ENCODE results near the gene BTBD2. TPM values are rescaled to one million over a fixed set of nuclear protein-coding genes. Genes with fewer than 3 reads are reported as not detected.
A peak's percentile ranks its signal among the peaks of the same experiment; 100 is the strongest.

Gene BTBD2
- total RNA-seq, 1 donor from 2014 or later, result 81.5 TPM

DNA sequence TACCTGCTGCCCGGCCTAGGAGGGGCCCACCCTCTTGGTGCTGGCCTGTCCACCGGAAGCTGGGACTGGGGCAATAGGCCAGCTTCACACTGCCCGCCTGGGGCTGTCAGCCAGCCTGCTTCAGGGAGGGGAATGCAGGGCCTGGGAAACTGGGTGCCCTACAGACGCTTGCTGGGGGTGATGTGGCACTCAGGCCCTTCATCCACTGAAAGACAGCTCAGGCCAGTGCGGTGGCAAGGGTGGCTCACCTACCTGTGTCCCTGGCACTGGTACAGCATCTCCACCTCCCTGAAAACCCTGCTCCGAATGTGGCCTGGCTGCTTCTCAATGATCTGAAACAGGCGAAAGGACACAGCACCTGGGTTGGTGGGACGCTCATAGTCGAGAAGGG lies 27.7 kb upstream of the BTBD2 start:
- H3K4me3 ChIP-seq, result peak overlapping the region in 1 of 2 donors; percentile 41
- peak in 1 of 2 donors; percentile 95 for DNase-seq (ENCODE audit: extremely low spot score in 2 of 2)
- peaks cover 0 to 55% of the 10 kb centered on the region in 2 donors for H3K36me3 ChIP-seq
- intact Hi-C loops (cut with DNase I), result no loop called here
- H3K27me3 ChIP-seq, result no peaks in the 10 kb centered on the region
- peaks cover 80% of the 10 kb centered on the region for H3K4me1 ChIP-seq
- TF ChIP-seq, protein P1, sequence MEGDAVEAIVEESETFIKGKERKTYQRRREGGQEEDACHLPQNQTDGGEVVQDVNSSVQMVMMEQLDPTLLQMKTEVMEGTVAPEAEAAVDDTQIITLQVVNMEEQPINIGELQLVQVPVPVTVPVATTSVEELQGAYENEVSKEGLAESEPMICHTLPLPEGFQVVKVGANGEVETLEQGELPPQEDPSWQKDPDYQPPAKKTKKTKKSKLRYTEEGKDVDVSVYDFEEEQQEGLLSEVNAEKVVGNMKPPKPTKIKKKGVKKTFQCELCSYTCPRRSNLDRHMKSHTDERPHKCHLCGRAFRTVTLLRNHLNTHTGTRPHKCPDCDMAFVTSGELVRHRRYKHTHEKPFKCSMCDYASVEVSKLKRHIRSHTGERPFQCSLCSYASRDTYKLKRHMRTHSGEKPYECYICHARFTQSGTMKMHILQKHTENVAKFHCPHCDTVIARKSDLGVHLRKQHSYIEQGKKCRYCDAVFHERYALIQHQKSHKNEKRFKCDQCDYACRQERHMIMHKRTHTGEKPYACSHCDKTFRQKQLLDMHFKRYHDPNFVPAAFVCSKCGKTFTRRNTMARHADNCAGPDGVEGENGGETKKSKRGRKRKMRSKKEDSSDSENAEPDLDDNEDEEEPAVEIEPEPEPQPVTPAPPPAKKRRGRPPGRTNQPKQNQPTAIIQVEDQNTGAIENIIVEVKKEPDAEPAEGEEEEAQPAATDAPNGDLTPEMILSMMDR (IDR thresholded peaks at IDR 0.05), result no peak
- TF ChIP-seq POLR2AphosphoS5 (IDR thresholded peaks at IDR 0.05; ENCODE audit: insufficient read depth in 1 of 2, low read depth in 1 of 2), result no peak
- H3K9me3 ChIP-seq, result no peaks in the 10 kb centered on the region
- H3K27ac ChIP-seq, result peak overlapping the region; percentile 100

DNA sequence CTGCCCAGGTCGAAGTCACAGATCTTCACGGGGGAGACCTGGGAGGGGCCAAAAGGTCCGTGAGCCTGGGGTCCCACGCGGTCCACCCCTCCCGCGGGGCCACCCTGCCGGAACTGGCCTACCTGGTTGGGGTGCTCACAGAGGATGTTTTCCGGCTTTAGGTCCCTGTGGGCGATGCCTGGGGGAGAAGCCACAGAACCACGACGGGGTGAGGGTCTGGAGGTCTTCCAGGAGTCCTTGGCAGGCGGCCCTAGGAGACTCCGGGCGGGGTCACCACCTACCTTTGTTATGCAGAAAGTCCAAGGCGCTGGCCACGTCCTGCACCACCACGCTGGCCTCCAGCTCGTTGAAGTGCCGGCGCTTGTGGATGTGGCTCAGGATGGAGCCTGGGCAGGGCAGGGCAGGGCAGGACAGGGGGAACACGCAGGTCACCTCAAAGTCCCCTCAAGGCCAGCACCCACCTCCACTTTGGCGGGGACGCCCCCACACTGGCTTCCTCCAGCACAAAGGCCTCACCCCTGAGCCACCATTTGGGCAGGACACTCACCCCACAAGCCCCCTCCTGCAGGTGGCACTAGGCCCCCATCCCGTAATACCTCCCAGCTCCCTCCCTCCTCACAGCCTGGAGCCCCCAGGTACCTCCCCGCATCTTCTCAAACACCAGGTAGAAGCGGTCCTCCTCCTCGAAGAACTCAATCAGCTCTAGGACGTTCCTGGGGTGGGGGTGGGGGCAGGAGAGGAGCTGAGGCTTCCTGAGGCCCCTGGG lies 27.2 kb upstream of the BTBD2 start:
- peak overlapping the region; percentile 30 to 41 for H3K4me3 ChIP-seq
- peaks cover 0 to 61% of the 10 kb centered on the region in 2 donors for H3K36me3 ChIP-seq
- no peaks in the 10 kb centered on the region for H3K27me3 ChIP-seq
- peak overlapping the region; percentile 100 for H3K27ac ChIP-seq
- peaks cover 74% of the 10 kb centered on the region for H3K4me1 ChIP-seq
- no peaks in the 10 kb centered on the region for H3K9me3 ChIP-seq
- intact Hi-C loops (cut with DNase I), result no loop called here
- no peak for TF ChIP-seq POLR2A (IDR thresholded peaks at IDR 0.05)
- no peak for TF ChIP-seq POLR2AphosphoS5 (IDR thresholded peaks at IDR 0.05; ENCODE audit: insufficient read depth in 1 of 2, low read depth in 1 of 2)
- TF ChIP-seq, protein P1 (IDR thresholded peaks at IDR 0.05), result no peak
- peak; percentile 92 to 93 for DNase-seq (ENCODE audit: extremely low spot score in 2 of 2)

DNA sequence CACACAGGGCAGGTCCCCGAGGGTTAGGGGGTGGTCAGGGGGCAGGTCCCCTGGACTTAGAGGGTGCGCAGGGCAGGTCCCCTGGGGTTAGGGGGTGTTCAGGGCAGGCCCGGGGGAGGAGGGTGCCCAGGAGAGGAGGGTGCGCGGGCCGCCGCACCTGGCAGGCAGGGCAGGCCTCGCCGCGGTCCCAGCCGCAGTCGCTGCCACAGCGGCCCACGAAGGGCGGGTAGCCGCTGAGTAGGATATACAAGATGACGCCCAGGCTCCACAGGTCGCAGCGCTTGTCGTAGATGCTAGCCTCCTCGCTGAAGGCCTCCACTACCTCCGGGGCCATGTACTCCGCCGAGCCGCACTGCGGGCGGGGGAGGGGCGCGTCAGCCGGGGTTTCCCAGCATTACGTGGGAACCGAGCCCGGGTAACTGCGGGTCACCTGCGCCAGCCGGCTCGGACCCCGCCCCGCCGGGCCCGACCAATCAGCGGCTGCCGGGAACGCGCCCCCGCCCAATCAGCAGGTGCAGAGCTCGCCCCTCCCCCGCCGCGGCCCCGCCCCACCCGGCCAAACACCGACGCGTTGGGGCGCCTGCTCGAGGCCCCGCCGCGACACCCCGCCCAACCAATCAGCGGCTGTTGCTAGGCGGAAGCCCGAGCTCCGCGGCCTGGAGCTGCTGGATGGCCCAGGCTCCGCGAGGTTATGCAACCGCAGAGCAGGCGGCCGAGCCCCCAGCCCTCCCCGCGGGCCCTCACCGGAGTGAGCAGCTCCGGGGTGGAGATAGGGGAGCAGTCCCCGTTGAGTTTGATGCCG lies 26.4 kb upstream of the BTBD2 start:
- Histone ChIP-seq H3K36me3 (peaks cover 0 to 61% of the 10 kb centered on the region in 2 donors), H3K4me1 (peaks cover 66% of the 10 kb centered on the region), H3K4me3 (peak overlapping the region; percentile 30 to 41), H3K9me3 (no peaks in the 10 kb centered on the region), H3K27me3 (no peaks in the 10 kb centered on the region), H3K27ac (peak overlapping the region; percentile 100)
- intact Hi-C loops (cut with DNase I), result no loop called here
- peak; percentile 97 to 98 for DNase-seq (ENCODE audit: extremely low spot score in 2 of 2)
- TF ChIP-seq, protein P1 (IDR thresholded peaks at IDR 0.05), result no peak
- TF ChIP-seq POLR2A (IDR thresholded peaks at IDR 0.05) (no peak), POLR2AphosphoS5 (IDR thresholded peaks at IDR 0.05; ENCODE audit: insufficient read depth in 1 of 2, low read depth in 1 of 2) (peak in 1 of 2 donors; percentile 73)

DNA sequence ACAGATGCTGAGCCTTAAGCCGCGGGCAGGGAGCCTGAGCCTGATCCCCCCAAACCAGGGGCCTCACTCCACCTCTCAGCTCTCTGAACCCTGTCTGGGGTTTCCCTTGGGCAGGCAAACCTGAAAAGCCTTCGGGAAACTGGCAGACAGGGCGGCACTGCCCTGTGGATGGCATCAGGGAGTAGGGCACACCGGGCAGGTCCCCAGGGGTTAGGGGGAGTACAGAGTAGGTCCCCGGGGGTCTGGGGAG lies 25.8 kb upstream of the BTBD2 start:
- Histone ChIP-seq H3K36me3 (peaks cover 0 to 56% of the 10 kb centered on the region in 2 donors), H3K4me3 (peak overlapping the region in 1 of 2 donors; percentile 39), H3K27me3 (no peaks in the 10 kb centered on the region), H3K27ac (peak overlapping the region; percentile 100), H3K9me3 (no peaks in the 10 kb centered on the region), H3K4me1 (peaks cover 61% of the 10 kb centered on the region)
- no peak for DNase-seq (ENCODE audit: extremely low spot score in 2 of 2)
- TF ChIP-seq, protein P1 (IDR thresholded peaks at IDR 0.05), result no peak
- TF ChIP-seq POLR2AphosphoS5 (IDR thresholded peaks at IDR 0.05; ENCODE audit: insufficient read depth in 1 of 2, low read depth in 1 of 2), result no peak
- TF ChIP-seq POLR2A (IDR thresholded peaks at IDR 0.05), result no peak
- intact Hi-C loops (cut with DNase I), result no loop called here

All from vagina (tissue), 2 donors.